Airway epithelial cell (primary cell): ENCODE results near the gene ZNF695. TPM values are rescaled to one million over a fixed set of nuclear protein-coding genes. Genes with fewer than 3 reads are reported as not detected.

Experiments
- total RNA-seq: library from RNA; depleted of rRNA; stranded (reverse); fragments of >200 nt; gene quantifications from 2 replicates; pipeline ENCODE4 v1.2.3, GENCODE V29; 2015

Gene ZNF695
- total RNA-seq, result 2.6 and 5.9 TPM in 2 replicates

GRCh38 chr1:247007511-247008405, at the start of gene ZNF695:
Gene ZNF695, minus strand, starts transcription at chr1:247008057. Its CDS starts 149 bp downstream, at chr1:247007908.

Other genes with a start within 250 kb of the ZNF695 start
- gene AHCTF1, start 76.1 kb downstream of the ZNF695 start, total RNA-seq, result 15.5 and 24.5 TPM in 2 replicates
- gene ZNF670, start 70.8 kb upstream of the ZNF695 start, total RNA-seq, result 1.1 and 3.1 TPM in 2 replicates
- gene ZNF669, start 96.3 kb upstream of the ZNF695 start, total RNA-seq, result 4.3 and 5.2 TPM in 2 replicates
- gene ZNF124, start 164.0 kb upstream of the ZNF695 start, total RNA-seq, result 12.8 and 14.0 TPM in 2 replicates
- gene VN1R5, start 248.0 kb upstream of the ZNF695 start, total RNA-seq, result not detected in 2 replicates